ENCODE data around the gene HABP2. TPM values are rescaled to one million over a fixed set of nuclear protein-coding genes. Genes with fewer than 3 reads are reported as not detected.

Gene HABP2
- total and polyA plus RNA-seq, 2 experiments from 2014 or later = 48.3 to 102 TPM

DNA sequence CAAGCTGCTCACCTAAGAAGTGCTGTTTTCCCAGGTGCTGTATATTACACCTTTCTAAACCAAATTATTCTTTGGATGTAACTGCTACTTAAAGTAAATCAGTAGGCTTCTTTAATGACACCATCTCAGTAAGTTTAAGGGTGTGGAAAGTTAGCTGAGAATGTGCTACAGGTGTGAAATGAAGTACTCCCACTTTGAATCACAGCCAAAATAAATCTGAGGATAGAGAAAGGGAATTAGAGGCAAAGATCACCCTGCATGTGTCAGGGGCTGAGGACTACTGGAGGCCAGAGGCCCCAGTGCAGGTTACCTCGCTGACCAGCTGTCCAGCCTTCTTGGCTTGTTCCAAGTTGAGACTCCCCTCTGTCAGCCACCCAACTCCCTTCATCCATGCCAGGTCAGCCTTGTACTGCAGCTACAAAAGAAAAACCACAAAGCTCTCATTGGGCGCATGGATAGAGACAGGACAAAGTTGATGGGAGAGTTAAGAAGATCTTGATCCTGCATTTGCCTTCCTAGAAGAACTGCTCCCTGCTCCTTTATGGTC is 75.8 kb downstream of the HABP2 start:
- 97% methylated on average over 2 of the region's 2 CpGs for WGBS (ENCODE audit: low lambda C conversion rate, missing lambda C conversion rate)
- no peaks in the 10 kb centered on the region for H3K79me2 ChIP-seq
- no peak overlapping the region for H3K27ac ChIP-seq

DNA sequence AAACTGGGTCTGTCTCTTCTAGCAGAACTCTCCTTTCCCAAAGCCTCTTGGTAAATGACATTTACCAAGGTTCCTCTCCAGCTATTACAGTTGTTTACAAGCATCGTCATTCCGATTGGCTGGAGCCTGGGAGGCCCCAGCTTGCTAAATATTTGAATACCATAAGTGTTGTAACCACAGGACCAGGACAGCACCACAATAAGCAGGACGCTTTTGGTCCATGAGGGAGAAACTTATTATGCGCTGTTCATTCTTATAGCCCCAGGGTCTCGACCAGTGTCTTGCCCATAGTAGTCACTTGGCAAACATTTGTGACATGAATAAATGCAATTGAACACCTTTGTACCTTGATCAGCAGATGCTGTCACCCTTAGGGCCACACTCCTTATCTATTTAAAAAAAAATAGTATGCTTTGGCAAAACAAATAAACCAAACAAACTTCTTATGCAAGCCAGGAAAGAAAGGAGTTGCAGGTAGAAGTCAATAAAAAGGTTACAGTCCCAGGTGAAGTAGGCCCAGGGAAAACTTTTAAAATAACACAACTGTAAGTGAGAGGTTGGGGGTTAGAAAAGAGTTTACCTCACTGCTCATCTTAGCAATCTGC is 78.2 kb downstream of the HABP2 start:
- peaks cover 11% of the 10 kb centered on the region for H3K4me1 ChIP-seq (ENCODE audit: insufficient read depth)
- no peaks in the 10 kb centered on the region for H3K27me3 ChIP-seq
- H3K4me2 ChIP-seq = no peak overlapping the region
- H3K79me2 ChIP-seq = no peaks in the 10 kb centered on the region
- H4K20me1 ChIP-seq (ENCODE audit: insufficient read depth, poor library complexity, severe bottlenecking) = no peaks in the 10 kb centered on the region
- no peak overlapping the region for H3K27ac ChIP-seq
- H3K4me3 ChIP-seq = no peak overlapping the region
- WGBS (ENCODE audit: low lambda C conversion rate, missing lambda C conversion rate) = 83% methylated on average over 5 of the region's 5 CpGs
- no peaks in the 10 kb centered on the region for H3K36me3 ChIP-seq (replicated peaks; ENCODE audit: insufficient read depth, low read depth)
- no peak for DNase-seq (ENCODE audit: low spot score)
- no peaks in the 10 kb centered on the region for H3K9me2 ChIP-seq (replicated peaks; ENCODE audit: insufficient read depth)
- no peak overlapping the region for H2AFZ ChIP-seq
- TF ChIP-seq, protein P1, sequence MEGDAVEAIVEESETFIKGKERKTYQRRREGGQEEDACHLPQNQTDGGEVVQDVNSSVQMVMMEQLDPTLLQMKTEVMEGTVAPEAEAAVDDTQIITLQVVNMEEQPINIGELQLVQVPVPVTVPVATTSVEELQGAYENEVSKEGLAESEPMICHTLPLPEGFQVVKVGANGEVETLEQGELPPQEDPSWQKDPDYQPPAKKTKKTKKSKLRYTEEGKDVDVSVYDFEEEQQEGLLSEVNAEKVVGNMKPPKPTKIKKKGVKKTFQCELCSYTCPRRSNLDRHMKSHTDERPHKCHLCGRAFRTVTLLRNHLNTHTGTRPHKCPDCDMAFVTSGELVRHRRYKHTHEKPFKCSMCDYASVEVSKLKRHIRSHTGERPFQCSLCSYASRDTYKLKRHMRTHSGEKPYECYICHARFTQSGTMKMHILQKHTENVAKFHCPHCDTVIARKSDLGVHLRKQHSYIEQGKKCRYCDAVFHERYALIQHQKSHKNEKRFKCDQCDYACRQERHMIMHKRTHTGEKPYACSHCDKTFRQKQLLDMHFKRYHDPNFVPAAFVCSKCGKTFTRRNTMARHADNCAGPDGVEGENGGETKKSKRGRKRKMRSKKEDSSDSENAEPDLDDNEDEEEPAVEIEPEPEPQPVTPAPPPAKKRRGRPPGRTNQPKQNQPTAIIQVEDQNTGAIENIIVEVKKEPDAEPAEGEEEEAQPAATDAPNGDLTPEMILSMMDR (IDR thresholded peaks at IDR 0.05; ENCODE audit: poor library complexity) = no peak
- no peak for TF ChIP-seq EZH2 (IDR thresholded peaks at IDR 0.05; ENCODE audit: borderline replicate concordance)
- TF ChIP-seq EZH2phosphoT487 (IDR thresholded peaks at IDR 0.05; ENCODE audit: low read depth, severe bottlenecking, unreplicated experiment) = no peak
- no peaks in the 10 kb centered on the region for H3K9me3 ChIP-seq (ENCODE audit: low read depth)

More for the DNA sequence above, 75.8 kb downstream of the HABP2 start:
- no peak overlapping the region for H3K4me2 ChIP-seq
- H3K36me3 ChIP-seq (replicated peaks; ENCODE audit: insufficient read depth, low read depth) = no peaks in the 10 kb centered on the region
- H3K9me2 ChIP-seq (replicated peaks; ENCODE audit: insufficient read depth) = no peaks in the 10 kb centered on the region
- no peaks in the 10 kb centered on the region for H3K9me3 ChIP-seq (ENCODE audit: low read depth)
- no peaks in the 10 kb centered on the region for H4K20me1 ChIP-seq (ENCODE audit: insufficient read depth, poor library complexity, severe bottlenecking)
- H2AFZ ChIP-seq = no peak overlapping the region
- DNase-seq (ENCODE audit: low spot score) = no peak
- no peaks in the 10 kb centered on the region for H3K27me3 ChIP-seq
- H3K4me3 ChIP-seq = no peak overlapping the region
- no peak for TF ChIP-seq EZH2phosphoT487 (IDR thresholded peaks at IDR 0.05; ENCODE audit: low read depth, severe bottlenecking, unreplicated experiment)
- TF ChIP-seq, protein P1 (IDR thresholded peaks at IDR 0.05; ENCODE audit: poor library complexity) = no peak
- TF ChIP-seq EZH2 (IDR thresholded peaks at IDR 0.05; ENCODE audit: borderline replicate concordance) = no peak
- peaks cover 11% of the 10 kb centered on the region for H3K4me1 ChIP-seq (ENCODE audit: insufficient read depth)

DNA sequence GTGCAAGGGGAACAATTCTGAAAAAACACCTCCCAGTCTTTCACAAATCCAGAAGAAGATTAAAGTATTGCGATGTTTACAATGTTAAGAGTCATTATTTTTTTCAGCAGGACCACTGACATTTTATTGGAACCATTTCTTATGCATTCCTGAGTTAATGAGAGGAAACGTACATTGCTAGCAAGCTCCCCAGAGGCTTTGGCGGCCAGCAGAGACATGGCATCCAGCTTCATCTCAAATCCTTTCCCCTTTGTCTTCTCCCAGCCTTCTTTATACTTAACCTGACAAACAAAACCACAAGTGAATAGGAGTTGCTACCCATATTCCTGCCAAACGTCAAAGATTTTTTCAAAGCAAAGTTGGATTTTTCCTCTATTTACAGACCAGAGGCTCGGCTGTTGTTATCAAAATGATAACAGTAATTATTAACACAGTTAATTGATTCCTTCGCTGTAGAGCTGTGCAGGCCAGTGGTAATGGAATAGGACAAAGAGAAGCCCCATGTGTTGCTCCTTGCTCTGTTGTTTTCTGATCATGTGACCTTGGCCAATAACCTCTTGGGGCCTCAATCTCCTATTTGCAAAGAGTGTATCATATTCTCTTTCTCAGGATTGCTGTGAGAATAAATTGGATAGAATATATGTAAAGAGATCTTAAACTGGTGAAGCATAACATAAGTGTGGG is 79.0 kb downstream of the HABP2 start:
- no peak overlapping the region for H3K27ac ChIP-seq
- H3K4me3 ChIP-seq = no peak overlapping the region
- H2AFZ ChIP-seq = no peak overlapping the region
- no peaks in the 10 kb centered on the region for H3K36me3 ChIP-seq (replicated peaks; ENCODE audit: insufficient read depth, low read depth)
- H3K9me2 ChIP-seq (replicated peaks; ENCODE audit: insufficient read depth) = no peaks in the 10 kb centered on the region
- no peaks in the 10 kb centered on the region for H3K27me3 ChIP-seq
- H3K4me2 ChIP-seq = no peak overlapping the region
- peaks cover 11% of the 10 kb centered on the region for H3K4me1 ChIP-seq (ENCODE audit: insufficient read depth)
- no peak for DNase-seq (ENCODE audit: low spot score)
- WGBS (ENCODE audit: low lambda C conversion rate, missing lambda C conversion rate) = 50% methylated on average over 6 of the region's 6 CpGs
- H3K9me3 ChIP-seq (ENCODE audit: low read depth) = no peaks in the 10 kb centered on the region
- no peaks in the 10 kb centered on the region for H4K20me1 ChIP-seq (ENCODE audit: insufficient read depth, poor library complexity, severe bottlenecking)
- TF ChIP-seq EZH2phosphoT487 (IDR thresholded peaks at IDR 0.05; ENCODE audit: low read depth, severe bottlenecking, unreplicated experiment) (no peak), EZH2 (IDR thresholded peaks at IDR 0.05; ENCODE audit: borderline replicate concordance) (no peak)
- TF ChIP-seq, protein P1 (IDR thresholded peaks at IDR 0.05; ENCODE audit: poor library complexity) = no peak
- H3K79me2 ChIP-seq = no peaks in the 10 kb centered on the region

Other genes with a start within 250 kb of the HABP2 start
- not detected in 2 replicates for gene NRAP, start 111.0 kb downstream of the HABP2 start, total RNA-seq
- 0.04 and 0.19 TPM in 2 replicates for gene NRAP, start 111.0 kb downstream of the HABP2 start, polyA plus RNA-seq
- 32.9 and 35.0 TPM in 2 replicates for gene CASP7, start 126.9 kb downstream of the HABP2 start, total RNA-seq
- gene CASP7, start 126.9 kb downstream of the HABP2 start, polyA plus RNA-seq = 19.8 and 24.8 TPM in 2 replicates
- gene PLEKHS1, start 198.6 kb downstream of the HABP2 start, total RNA-seq = 0.23 TPM in 1 of 2 replicates, not detected in the other
- gene PLEKHS1, start 198.6 kb downstream of the HABP2 start, polyA plus RNA-seq = not detected in 2 replicates